OCI-LY7 (cell line): ENCODE data around the gene NCOR2. TPM values are rescaled to one million over a fixed set of nuclear protein-coding genes. Genes with fewer than 3 reads are reported as not detected.
A peak's percentile ranks its signal among the peaks of the same experiment; 100 is the strongest.

Experiments used
- BruUV-seq: library from RNA; stranded (reverse); fragments of 400-500 nt; replicated peaks from 2 replicates; lab custom pipeline; 2021; lab: Mats Ljungman, UMichigan
- CTCF ChIA-PET: fragments of 300-600 bp; sonication (Branson Sonifier 250); formaldehyde crosslinking; loops from one replicate; lab custom pipeline; 2022; ENCODE audit warnings: antibody characterized with exemption; ENCODE audit not compliant: unreplicated experiment; lab: Charles Lee
- POLR2A ChIA-PET: fragments of 300-600 bp; sonication (Branson Sonifier 250); formaldehyde crosslinking; loops from one replicate; lab custom pipeline; 2022; ENCODE audit warnings: antibody characterized with exemption; lab: Charles Lee
- DNase-seq: peaks from one replicate; pipeline ENCODE4 v3.0.0-alpha.2; 2015; ENCODE audit warnings: low spot score
- H2AFZ ChIP-seq: fragments of 200-600 bp; sonication (generic), shearing (Covaris generic); 2 replicates; pipeline ENCODE4 v1.6.1; 2014; ENCODE audit warnings: mild to moderate bottlenecking, antibody characterized with exemption, low read length, moderate library complexity
- H3K27ac ChIP-seq: fragments of 200-600 bp; sonication (generic); 2 replicates; pipeline ENCODE4 v1.5.1; 2014; ENCODE audit warnings: mixed run types, low read depth, mild to moderate bottlenecking, moderate library complexity, low read length, inconsistent platforms; ENCODE audit not compliant: poor library complexity, severe bottlenecking
- H3K36me3 ChIP-seq: fragments of 200-600 bp; sonication (generic); 2 replicates; pipeline ENCODE4 v1.6.1; 2014; ENCODE audit warnings: mild to moderate bottlenecking, antibody characterized with exemption, low read length, moderate library complexity, mixed read lengths; ENCODE audit not compliant: insufficient read depth
- H3K4me1 ChIP-seq: fragments of 200-600 bp; sonication (generic); 2 replicates; pipeline ENCODE4 v1.5.1; 2014; ENCODE audit warnings: mild to moderate bottlenecking, low read length; ENCODE audit not compliant: insufficient read depth, poor library complexity, severe bottlenecking
- H3K4me2 ChIP-seq: fragments of 200-600 bp; sonication (generic); 2 replicates; pipeline ENCODE4 v1.6.1; 2014; ENCODE audit warnings: mild to moderate bottlenecking, low read length
- H3K4me3 ChIP-seq: fragments of 200-600 bp; sonication (generic); 2 replicates; pipeline ENCODE4 v1.5.1; 2014; ENCODE audit warnings: mild to moderate bottlenecking, low read depth, low read length; ENCODE audit not compliant: poor library complexity, severe bottlenecking
- H3K79me2 ChIP-seq: fragments of 200-600 bp; sonication (generic); 2 replicates; pipeline ENCODE4 v1.6.1; 2016; ENCODE audit warnings: low read depth, mild to moderate bottlenecking, low read length, moderate library complexity, mixed read lengths; ENCODE audit not compliant: insufficient read depth
- H3K9me2 ChIP-seq: fragments of 200-600 bp; sonication (generic); 2 replicates; pipeline ENCODE4 v1.6.1; 2016; ENCODE audit warnings: mild to moderate bottlenecking, low read length, mixed read lengths; ENCODE audit not compliant: insufficient read depth
- H3K9me3 ChIP-seq: fragments of 200-600 bp; sonication (generic); 2 replicates; pipeline ENCODE4 v1.6.1; 2014; ENCODE audit warnings: mild to moderate bottlenecking, mixed run types, low read length, mixed read lengths
- H4K20me1 ChIP-seq: fragments of 200-600 bp; sonication (generic); 2 replicates; pipeline ENCODE4 v1.6.1; 2014; ENCODE audit warnings: mild to moderate bottlenecking, antibody characterized with exemption, low read length, moderate library complexity, mixed read lengths; ENCODE audit not compliant: insufficient read depth
- EZH2phosphoT487 ChIP-seq: fragments of 200-600 bp; sonication (generic); IDR thresholded peaks from 2 replicates; pipeline ENCODE4 v1.6.1; 2018; ENCODE audit warnings: low read depth, borderline replicate concordance, mild to moderate bottlenecking, mixed run types, antibody characterized with exemption, low read length, moderate library complexity, mixed read lengths
- intact Hi-C: fragments of 100-400 bp; cut with micrococcal nuclease; formaldehyde crosslinking; loops from one replicate; pipeline ENCODE4 v1.10.0; 2022; ENCODE audit not compliant: unreplicated experiment
- total RNA-seq, 2 experiments: library from RNA; depleted of rRNA in 1 of 2; stranded (reverse); fragments of >200 nt in 1 of 2; shearing (Covaris generic) in 1 of 2; gene quantifications; 2 replicates each; pipeline ENCODE4 v1.2.3, GENCODE V29; 2014 to 2022
- TF ChIP-seq, protein P1 (sequence below): fragments of 200-600 bp; sonication (generic); conservative IDR thresholded peaks from 2 replicates; pipeline ENCODE4 v1.5.1; 2014; ENCODE audit warnings: mild to moderate bottlenecking, antibody characterized with exemption, low read length, moderate library complexity, mixed read lengths

The NCOR2 gene
- total RNA-seq, 2 experiments from 2014 or later = 22.7 to 159 TPM

DNA sequence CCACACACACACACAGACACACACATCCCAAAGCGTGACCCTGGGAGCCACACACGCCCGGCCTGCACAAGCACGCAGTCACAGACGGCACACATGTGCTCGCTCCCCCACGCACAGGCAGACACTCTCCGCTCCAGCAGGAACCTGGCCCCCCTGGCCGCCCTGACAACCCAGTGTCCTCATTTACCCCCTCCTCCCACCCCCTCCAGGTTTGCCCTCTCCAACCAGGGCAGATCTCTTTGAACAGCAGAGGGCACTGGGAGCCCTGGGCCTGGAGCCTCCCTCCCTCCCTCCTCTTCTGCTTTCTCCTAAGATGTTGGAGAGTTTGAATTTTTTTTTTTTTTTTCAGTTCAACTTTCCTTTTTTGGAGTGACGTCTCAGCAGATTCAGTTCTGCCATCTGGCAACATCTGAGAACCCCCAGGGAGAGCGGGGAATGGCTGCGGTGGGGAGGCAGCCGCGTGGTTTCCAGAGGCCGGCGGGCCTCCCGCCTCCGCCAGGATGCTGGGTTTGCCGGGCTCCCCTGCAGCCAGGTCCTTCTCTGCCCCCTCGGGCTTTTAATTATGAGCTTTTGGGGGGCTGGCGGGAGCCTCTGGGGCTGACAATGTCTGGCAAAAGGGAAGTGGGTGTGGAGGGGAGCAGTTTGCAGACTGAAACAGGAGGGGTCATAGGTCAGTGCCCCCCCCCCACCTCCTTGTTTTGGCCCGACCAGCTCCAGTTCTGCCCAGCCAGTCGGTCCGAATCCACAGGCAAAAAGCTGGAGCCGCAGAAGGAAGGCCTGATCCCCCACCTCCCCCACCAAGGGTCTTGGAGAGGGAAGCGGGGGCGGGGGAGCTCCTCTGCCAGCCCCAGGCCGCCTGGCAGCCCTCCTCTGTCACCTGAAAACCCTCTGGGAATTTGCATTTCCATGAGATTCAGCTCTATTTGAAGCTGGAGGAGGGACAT lies 1.3 kb upstream of the NCOR2 start:
- POLR2A ChIA-PET = interaction anchor here (0.8 to 2.5 kb wide), 3 partner anchors 11 to 350 kb away, joined by 3 to 7 read pairs (median 4); no protein-coding TSS in a partner anchor
- CTCF ChIA-PET = no interaction called here
- peak overlapping the region; percentile 83 for H3K4me2 ChIP-seq
- no peak overlapping the region; the same call in 1 of the 2 replicates for H2AFZ ChIP-seq
- DNase-seq = peak; percentile 35
- no peak overlapping the region for H3K4me3 ChIP-seq
- H3K4me1 ChIP-seq = peaks cover 36% of the 10 kb centered on the region
- peaks cover 14% of the 10 kb centered on the region for H4K20me1 ChIP-seq
- intact Hi-C loops = loop anchor here (5.0 kb wide), 2 partner anchors 114 to 199 kb away; no protein-coding TSS in a partner anchor
- no peaks in the 10 kb centered on the region for H3K9me2 ChIP-seq
- no peaks in the 10 kb centered on the region for H3K9me3 ChIP-seq
- H3K79me2 ChIP-seq = peaks cover 31% of the 10 kb centered on the region
- no peak overlapping the region for H3K27ac ChIP-seq
- BruUV-seq = no TSS peak
- no peak for TF ChIP-seq EZH2phosphoT487
- TF ChIP-seq, protein P1, sequence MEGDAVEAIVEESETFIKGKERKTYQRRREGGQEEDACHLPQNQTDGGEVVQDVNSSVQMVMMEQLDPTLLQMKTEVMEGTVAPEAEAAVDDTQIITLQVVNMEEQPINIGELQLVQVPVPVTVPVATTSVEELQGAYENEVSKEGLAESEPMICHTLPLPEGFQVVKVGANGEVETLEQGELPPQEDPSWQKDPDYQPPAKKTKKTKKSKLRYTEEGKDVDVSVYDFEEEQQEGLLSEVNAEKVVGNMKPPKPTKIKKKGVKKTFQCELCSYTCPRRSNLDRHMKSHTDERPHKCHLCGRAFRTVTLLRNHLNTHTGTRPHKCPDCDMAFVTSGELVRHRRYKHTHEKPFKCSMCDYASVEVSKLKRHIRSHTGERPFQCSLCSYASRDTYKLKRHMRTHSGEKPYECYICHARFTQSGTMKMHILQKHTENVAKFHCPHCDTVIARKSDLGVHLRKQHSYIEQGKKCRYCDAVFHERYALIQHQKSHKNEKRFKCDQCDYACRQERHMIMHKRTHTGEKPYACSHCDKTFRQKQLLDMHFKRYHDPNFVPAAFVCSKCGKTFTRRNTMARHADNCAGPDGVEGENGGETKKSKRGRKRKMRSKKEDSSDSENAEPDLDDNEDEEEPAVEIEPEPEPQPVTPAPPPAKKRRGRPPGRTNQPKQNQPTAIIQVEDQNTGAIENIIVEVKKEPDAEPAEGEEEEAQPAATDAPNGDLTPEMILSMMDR = peak; percentile 54
- H3K36me3 ChIP-seq = no peaks in the 10 kb centered on the region

DNA sequence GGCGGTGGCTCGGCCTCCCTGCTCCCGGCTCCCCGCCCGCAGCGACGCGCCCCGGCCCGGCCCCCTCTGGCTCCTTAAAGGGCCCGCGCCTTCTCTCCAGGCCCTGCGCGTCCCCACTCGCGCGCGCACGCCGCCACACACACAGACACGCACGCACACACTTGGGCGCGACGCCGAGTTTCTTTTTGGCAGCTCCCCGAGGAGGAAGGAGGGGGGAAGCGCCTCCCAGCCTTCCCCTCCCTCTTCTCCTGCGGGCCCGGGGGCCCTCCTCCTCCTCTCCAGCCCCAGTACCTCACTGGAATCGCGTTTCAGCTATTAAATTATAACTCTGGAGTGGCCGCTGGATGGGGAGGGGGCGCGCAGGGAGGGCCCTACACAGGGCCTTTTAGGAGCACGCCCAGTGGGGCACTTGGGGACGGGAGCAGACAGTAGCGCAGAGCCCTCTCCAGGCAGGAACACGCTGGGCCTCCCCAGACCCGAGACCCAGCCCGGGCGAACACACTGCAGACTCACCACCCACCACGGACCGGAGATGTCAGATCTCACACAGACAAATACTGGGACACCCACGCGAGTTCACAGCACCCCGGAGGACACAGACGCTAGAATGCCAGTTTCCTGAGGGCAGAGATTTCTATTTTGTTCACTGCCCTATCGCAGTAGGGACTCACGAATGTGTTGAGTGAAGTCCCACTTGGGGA lies 411 bp upstream of the NCOR2 start:
- peak; percentile 81 for DNase-seq
- ChIA-PET CTCF (no interaction called here), POLR2A (interaction anchor here (0.6 kb wide), 1 partner anchor 37 kb away, joined by 3 read pairs; no protein-coding TSS in a partner anchor)
- Histone ChIP-seq H2AFZ (peak overlapping the region; percentile 75), H3K36me3 (no peaks in the 10 kb centered on the region), H3K4me2 (peak overlapping the region; percentile 83), H3K4me1 (peaks cover 39% of the 10 kb centered on the region), H3K27ac (peak overlapping the region; percentile 18), H3K9me2 (no peaks in the 10 kb centered on the region), H4K20me1 (peaks cover 22% of the 10 kb centered on the region), H3K9me3 (no peaks in the 10 kb centered on the region), H3K4me3 (peak overlapping the region; percentile 67), H3K79me2 (peaks cover 40% of the 10 kb centered on the region)
- no TSS peak for BruUV-seq
- TF ChIP-seq, protein P1 = no peak
- TF ChIP-seq EZH2phosphoT487 = no peak
- intact Hi-C loops = loop anchor here (1.0 to 5.0 kb wide), 5 partner anchors 25 to 199 kb away; no protein-coding TSS in a partner anchor
